ENCODE data around the gene TTYH3.

TTYH3 gene

GRCh38 chr7:2613098-2613930 is 18.5 kb upstream of the TTYH3 start:
- peak overlapping the region; percentile 66 for H3K27ac ChIP-seq (ENCODE audit: low read depth, low read length)
- H3K9me2 ChIP-seq (replicated peaks; ENCODE audit: control insufficient read depth, low read length), result no peaks in the 10 kb centered on the region
- peak overlapping the region; percentile 63 for H3K4me3 ChIP-seq (ENCODE audit: low read length)
- H3K27me3 ChIP-seq (ENCODE audit: control insufficient read depth, low read length), result peaks cover 7% of the 10 kb centered on the region; the same call in 1 of the 2 replicates
- peaks cover 8% of the 10 kb centered on the region for H3F3A ChIP-seq (ENCODE audit: control insufficient read depth, insufficient read depth)
- H4K20me1 ChIP-seq (ENCODE audit: control insufficient read depth, insufficient read depth, low read depth, low read length), result no peaks in the 10 kb centered on the region
- H3K9me3 ChIP-seq (ENCODE audit: control insufficient read depth, insufficient read depth, low read length), result no peaks in the 10 kb centered on the region
- no peaks in the 10 kb centered on the region for H3K36me3 ChIP-seq (ENCODE audit: control insufficient read depth, low read length)
- H3K79me2 ChIP-seq (ENCODE audit: control insufficient read depth, low read length), result no peaks in the 10 kb centered on the region
- peak overlapping the region; percentile 76 for H3K4me2 ChIP-seq (ENCODE audit: low read length)
- TF ChIP-seq CTCF (IDR thresholded peaks at IDR 0.05; ENCODE audit: low read depth, low read length, poor library complexity, severe bottlenecking), result no peak
- TF ChIP-seq EZH2phosphoT487 (IDR thresholded peaks at IDR 0.05; ENCODE audit: borderline replicate concordance, low read length), result no peak
- peaks cover 45% of the 10 kb centered on the region for H3K4me1 ChIP-seq (ENCODE audit: control insufficient read depth, low read length)

- peaks cover 6% of the 10 kb centered on the region for H3F3A ChIP-seq (ENCODE audit: control insufficient read depth, insufficient read depth)
- no peaks in the 10 kb centered on the region for H3K9me2 ChIP-seq (replicated peaks; ENCODE audit: control insufficient read depth, low read length)
- no peaks in the 10 kb centered on the region for H3K9me3 ChIP-seq (ENCODE audit: control insufficient read depth, insufficient read depth, low read length)
- peak overlapping the region; percentile 66 for H3K27ac ChIP-seq (ENCODE audit: low read depth, low read length)
- peaks cover 37% of the 10 kb centered on the region for H3K4me1 ChIP-seq (ENCODE audit: control insufficient read depth, low read length)
- H3K4me2 ChIP-seq (ENCODE audit: low read length), result peak overlapping the region; percentile 76
- H4K20me1 ChIP-seq (ENCODE audit: control insufficient read depth, insufficient read depth, low read depth, low read length), result no peaks in the 10 kb centered on the region
- no peak for TF ChIP-seq CTCF (IDR thresholded peaks at IDR 0.05; ENCODE audit: low read depth, low read length, poor library complexity, severe bottlenecking)
- TF ChIP-seq EZH2phosphoT487 (IDR thresholded peaks at IDR 0.05; ENCODE audit: borderline replicate concordance, low read length), result no peak
- peak overlapping the region; percentile 63 for H3K4me3 ChIP-seq (ENCODE audit: low read length)
- no peaks in the 10 kb centered on the region for H3K79me2 ChIP-seq (ENCODE audit: control insufficient read depth, low read length)
- peaks cover 7% of the 10 kb centered on the region; the same call in 1 of the 2 replicates for H3K27me3 ChIP-seq (ENCODE audit: control insufficient read depth, low read length)
- no peaks in the 10 kb centered on the region for H3K36me3 ChIP-seq (ENCODE audit: control insufficient read depth, low read length)
These were observed 17.7 kb upstream of the TTYH3 start for GRCh38 chr7:2613931-2614600.

GRCh38 chr7:2614631-2615330 is 17.0 kb upstream of the TTYH3 start:
- no peaks in the 10 kb centered on the region for H3K36me3 ChIP-seq (ENCODE audit: control insufficient read depth, low read length)
- TF ChIP-seq CTCF (IDR thresholded peaks at IDR 0.05; ENCODE audit: low read depth, low read length, poor library complexity, severe bottlenecking) (no peak), EZH2phosphoT487 (IDR thresholded peaks at IDR 0.05; ENCODE audit: borderline replicate concordance, low read length) (no peak)
- peak overlapping the region; percentile 66; the same call in 1 of the 2 replicates for H3K27ac ChIP-seq (ENCODE audit: low read depth, low read length)
- peak overlapping the region; percentile 63 for H3K4me3 ChIP-seq (ENCODE audit: low read length)
- no peaks in the 10 kb centered on the region for H4K20me1 ChIP-seq (ENCODE audit: control insufficient read depth, insufficient read depth, low read depth, low read length)
- peaks cover 36% of the 10 kb centered on the region for H3K4me1 ChIP-seq (ENCODE audit: control insufficient read depth, low read length)
- H3K79me2 ChIP-seq (ENCODE audit: control insufficient read depth, low read length), result no peaks in the 10 kb centered on the region
- no peaks in the 10 kb centered on the region for H3K9me2 ChIP-seq (replicated peaks; ENCODE audit: control insufficient read depth, low read length)
- peak overlapping the region; percentile 76 for H3K4me2 ChIP-seq (ENCODE audit: low read length)
- H3K27me3 ChIP-seq (ENCODE audit: control insufficient read depth, low read length), result peaks cover 7% of the 10 kb centered on the region; the same call in 1 of the 2 replicates
- peaks cover 8% of the 10 kb centered on the region for H3F3A ChIP-seq (ENCODE audit: control insufficient read depth, insufficient read depth)
- H3K9me3 ChIP-seq (ENCODE audit: control insufficient read depth, insufficient read depth, low read length), result no peaks in the 10 kb centered on the region

All from DOHH2 (cell line).